ENCODE data around the gene ERC2. TPM values are rescaled to one million over a fixed set of nuclear protein-coding genes. Genes with fewer than 3 reads are reported as not detected.

ERC2 gene
- total RNA-seq, 1 donor from 2014 or later, result not detected

DNA sequence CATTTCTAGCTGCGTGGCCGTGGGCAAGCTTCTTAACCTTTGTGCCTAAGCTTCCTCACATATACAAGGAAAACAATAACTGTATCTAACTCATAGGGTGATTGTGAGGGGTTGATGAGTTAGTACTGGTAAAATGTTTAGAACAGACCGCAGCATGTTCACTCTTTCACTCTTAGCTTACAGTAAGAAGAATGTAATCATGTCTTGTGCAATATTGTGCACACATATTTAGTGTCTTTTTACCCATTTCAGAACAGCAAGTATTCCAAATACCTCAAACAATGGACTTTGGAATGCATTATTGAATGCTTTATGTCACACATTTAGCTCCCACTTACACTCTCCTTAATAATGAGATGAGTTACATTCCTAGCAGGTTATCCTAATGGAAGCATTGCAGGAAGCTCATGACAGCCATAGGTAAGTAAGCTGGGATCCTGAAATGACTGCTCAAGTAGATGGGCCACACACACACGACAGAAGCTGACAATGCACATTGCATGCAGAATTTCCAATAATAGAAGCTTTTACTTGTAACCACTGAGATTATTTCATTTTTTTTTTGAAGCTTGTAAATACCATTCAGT lies 512.3 kb downstream of the ERC2 start:
- DNase-seq (ENCODE audit: low spot score) (no peak), ATAC-seq (no peak)

DNA sequence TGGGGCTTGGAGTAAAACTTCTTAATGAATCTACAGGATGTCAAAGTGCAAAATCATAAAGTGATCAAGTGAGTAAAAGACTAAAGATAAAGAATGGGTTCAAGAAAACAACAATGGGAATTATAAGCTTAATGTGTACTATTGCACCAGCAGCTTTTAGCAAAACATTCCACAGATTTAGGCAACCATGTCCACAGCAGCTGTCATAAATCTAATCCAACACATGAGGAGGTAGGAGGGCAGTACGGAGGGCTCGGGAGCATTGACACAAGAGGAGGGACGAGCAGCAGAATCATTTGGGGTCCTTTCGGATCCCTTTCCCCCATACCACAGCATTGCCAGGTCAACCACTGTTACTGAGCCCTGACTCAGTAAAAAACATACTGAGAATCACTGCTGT lies 516.9 kb downstream of the ERC2 start:
- ATAC-seq (no peak), DNase-seq (ENCODE audit: low spot score) (no peak)

DNA sequence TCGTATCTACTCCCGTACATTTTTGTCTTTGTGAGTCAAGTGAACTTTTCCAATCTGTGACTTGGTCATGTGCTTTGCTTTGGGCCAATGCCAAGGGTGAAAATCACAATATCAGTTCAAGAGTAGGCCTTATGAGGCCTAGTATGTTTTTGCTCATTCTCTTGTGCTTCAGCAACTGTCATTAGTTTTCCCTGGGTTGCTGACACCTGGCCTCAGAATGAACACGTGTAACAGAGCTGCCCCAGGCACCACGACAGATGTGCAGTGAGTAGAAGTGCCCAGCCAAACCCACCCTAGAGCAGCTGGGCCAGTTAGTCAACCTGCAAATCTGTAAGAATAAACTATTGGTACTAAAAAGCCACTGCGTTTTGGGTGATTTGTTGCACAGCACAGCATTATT lies 520.9 kb downstream of the ERC2 start:
- DNase-seq (ENCODE audit: low spot score) (no peak), ATAC-seq (no peak)

DNA sequence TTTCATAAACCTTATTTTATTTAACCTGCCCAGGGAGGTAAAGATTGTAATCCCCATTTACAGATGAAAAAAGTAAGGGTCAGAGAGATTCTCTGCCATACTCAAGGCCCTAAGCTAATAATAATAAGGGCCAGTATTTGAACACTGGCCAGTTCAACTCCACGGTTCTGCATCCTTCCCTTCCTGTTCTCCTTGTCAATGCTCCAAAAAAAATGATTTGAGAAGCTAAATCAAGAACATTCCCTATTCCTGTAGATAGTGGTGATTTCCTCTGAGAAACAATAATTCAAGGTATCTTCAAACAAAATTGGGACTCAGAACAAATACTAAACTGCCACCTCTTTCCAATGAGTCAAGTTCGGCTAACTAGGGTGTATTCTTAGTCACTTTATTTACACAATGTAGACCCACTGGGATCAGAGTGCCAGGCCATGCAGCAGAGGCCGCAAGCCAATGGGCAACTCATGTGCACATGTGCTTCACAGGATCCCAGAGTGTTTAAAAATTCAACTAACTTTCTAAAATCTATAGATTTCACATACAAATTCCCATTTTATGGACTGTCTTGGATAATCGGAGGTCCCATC lies 521.6 kb downstream of the ERC2 start:
- ATAC-seq (no peak), DNase-seq (ENCODE audit: low spot score) (no peak)

DNA sequence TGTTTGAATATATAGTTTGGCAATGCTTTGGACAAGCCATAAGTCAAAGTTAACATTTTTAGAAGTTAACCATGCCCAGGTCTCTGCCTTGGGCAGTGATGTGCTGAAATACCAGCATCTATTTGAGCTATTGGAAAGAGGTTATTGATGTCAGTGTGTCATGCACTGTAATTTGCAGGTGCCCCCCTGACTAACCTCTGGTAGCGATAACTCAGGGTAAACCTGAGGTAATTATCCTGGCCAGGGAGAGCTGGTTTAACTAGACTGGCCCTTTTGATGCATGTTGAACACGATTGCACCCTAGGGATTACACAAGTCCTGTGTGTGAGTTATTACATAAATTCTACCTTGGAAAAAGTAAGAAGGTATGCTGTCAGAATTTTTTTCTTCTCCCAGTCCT lies 525.4 kb downstream of the ERC2 start:
- no peak for ATAC-seq

DNA sequence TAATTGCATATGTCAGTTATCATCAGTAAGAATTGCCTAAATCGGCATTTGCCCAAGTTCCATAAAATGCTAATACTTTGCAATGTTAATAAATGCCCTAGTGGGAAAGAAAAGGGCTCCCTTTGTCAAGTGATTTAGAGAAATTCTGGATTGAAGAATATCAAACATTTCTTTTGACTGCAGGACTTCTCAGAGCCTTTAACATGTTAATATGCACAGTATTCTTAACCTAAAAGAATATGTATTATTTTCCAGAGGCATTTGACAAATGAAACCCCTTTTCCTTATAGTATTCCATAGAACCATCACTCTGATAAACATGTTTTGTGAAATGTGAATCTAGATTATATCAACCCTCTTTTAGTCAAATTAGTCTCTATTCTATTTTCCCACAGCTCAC lies 529.0 kb downstream of the ERC2 start:
- DNase-seq (ENCODE audit: low spot score), result no peak

More for the DNA sequence above, 525.4 kb downstream of the ERC2 start:
- DNase-seq (ENCODE audit: low spot score), result no peak

DNA sequence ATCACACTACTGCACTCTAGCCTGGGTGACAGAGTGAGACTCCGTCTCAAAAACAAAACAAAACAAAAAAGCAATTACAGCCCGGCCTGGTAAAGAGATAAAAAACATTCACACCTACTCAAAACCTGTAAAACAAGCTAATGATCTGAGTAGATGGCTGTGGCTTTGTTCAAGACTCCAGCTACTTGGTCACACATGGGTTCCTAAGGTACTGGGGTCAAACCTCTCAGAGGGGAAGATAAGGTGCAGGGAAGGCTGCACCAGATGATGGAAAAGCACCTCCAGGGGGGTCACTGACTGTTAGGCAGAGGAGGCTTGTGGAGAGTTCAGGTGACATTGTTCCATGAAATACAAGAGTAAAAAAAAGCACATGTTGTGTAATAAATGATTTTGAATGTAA lies 531.0 kb downstream of the ERC2 start:
- DNase-seq (ENCODE audit: low spot score), result no peak
- ATAC-seq, result no peak

More for the DNA sequence above, 529.0 kb downstream of the ERC2 start:
- ATAC-seq, result no peak

DNA sequence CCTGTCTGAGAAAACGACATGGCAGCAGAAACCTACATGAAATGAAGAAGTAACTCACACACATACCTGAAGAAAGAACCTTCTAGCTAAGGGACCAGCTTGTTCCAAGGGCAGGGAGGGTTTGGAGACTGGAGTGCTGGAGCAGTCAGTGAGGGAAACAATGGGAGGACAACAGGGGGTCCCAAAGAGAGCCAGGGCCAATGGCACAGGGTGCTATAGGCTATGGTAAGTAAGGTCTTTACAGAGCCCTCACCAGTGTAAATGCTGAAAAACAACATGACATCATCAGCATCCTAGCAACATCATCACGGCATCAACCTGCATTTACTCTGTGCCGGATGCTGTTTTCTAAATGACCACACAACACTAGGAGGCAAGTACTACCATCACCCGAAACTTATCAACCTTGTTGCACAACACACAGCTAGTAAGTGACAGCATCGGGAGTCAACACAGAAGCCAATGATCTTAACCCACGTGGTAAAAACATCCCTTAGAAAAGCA lies 531.7 kb downstream of the ERC2 start:
- DNase-seq (ENCODE audit: low spot score), result no peak
- no peak for ATAC-seq

DNA sequence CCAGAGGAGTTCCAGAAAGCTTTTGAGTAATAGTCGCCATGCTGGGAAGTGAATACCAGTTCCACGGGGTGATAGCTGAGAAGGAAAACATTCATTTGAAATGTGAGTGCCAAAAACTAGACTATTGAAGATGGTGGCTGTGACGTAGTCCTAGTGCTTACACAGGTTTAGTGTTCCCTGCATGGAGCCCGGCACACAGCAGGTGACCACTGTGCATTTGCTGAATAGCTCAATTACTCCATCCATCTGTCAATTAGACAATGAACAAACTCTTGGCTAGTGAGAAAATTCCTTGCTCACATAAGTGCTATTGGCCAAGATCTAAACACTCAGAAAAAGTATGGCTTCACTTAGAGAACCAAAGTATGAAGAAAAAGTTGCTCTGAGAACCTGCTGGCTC lies 533.0 kb downstream of the ERC2 start:
- DNase-seq (ENCODE audit: low spot score) (no peak), ATAC-seq (no peak)

DNA sequence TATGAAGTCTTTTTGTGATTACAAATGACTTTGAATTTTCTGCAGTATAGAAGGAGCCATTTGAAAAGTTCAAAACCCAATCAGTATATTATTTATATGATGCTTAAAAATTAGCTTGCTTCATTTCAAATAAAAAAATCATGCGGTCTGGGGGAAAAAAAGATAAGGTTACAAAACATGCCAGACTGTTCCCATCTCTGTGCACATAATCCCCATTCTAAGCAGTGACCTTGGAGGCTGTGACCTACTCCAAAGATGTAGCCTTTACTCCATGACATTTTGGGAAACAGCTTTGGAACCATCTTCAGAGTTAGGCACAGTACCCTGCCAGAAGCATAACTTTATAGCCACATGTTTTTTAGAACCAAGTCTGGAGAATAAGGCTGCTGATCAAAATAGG lies 533.5 kb downstream of the ERC2 start:
- ATAC-seq (no peak), DNase-seq (ENCODE audit: low spot score) (no peak)

DNA sequence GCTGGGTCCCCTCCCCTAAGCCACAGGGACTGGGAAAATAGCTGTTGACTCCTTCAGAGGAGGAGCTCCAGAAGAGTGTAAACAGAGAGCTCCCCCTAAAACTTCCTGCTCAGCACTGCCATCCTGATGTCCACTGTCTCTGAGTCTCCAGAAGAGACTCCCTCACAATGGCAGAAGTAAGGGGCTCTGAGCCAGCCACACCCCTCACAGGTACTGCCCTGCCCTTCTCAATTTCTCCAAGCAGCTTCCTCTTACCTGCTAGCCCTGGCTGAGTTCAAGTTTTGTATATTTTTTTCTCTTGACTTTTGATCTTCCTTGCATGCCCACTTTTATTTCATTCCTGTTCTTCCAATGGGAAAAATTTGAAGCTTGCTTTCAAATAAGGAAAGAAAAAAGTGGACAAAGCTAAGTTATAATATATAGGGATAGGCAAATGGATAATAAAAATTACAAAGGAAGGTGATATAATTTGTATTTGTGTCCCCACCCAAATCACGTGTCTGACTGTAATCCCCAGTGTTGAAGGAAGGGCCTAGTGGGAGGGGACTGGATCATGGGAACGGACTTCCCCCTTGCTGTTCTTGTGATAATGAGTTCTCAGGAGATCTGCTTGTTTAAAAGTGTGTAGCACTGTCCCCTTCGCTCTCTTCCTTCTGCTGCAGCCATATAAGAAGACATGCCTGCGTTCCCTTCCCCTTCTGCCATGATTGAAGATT lies 539.0 kb downstream of the ERC2 start:
- ATAC-seq (no peak), DNase-seq (ENCODE audit: low spot score) (no peak)

DNA sequence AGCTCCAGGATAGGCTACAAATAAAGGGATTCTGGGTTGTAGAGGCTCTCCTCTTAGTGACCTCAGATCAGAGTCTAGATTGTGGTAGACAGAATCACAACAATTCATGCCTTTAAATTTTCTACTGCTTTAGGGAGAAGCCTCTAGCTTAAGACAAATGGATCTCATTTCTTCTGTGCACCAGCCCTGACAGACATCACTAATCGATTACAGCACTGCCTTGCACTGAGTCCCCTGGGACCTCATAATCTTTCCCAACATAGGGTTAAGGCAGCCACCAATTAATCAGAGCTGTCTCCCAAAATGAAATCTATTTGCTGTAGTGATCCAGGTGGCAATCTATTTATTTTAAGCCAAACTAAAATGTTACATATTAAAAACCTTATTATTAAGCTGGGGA lies 544.6 kb downstream of the ERC2 start:
- DNase-seq (ENCODE audit: low spot score) (no peak), ATAC-seq (no peak)

DNA sequence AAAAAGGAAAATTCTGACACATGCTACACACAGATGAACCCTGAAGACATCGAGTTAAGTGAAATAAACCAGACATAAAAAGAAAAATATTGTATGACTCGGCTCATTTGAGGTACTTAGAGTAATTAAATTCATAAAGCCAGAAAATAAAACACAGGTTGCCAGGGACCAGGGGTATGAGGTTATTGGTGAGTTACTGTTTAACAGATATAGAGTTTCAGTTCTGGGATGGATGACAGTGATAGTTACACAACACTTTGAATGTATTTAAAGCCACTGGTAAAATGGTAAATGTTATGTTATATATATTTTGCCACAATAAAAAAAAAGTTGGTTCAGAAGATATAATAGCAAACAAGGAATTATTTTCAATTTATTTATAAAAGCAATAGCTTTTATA lies 545.1 kb downstream of the ERC2 start:
- no peak for ATAC-seq
- no peak for DNase-seq (ENCODE audit: low spot score)

DNA sequence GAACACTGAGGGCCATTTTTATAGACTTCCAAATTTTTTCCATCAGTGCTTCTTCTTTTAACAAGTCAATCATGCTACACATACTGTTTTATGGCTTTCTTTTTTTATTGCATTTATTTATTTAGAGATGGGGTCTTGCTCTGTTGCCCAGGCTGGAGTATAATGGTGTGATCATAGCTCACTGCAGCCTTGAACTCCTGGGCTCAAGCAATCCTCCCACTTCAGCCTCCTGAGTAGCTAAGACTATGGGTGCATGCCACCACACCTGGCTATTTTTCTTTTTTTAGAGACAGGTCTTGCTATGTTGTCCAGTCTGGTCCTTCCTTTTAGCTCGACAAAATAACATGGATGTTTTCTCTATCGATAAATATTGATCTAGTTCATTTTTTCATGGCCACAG lies 555.4 kb downstream of the ERC2 start:
- no peak for ATAC-seq
- no peak for DNase-seq (ENCODE audit: low spot score)

DNA sequence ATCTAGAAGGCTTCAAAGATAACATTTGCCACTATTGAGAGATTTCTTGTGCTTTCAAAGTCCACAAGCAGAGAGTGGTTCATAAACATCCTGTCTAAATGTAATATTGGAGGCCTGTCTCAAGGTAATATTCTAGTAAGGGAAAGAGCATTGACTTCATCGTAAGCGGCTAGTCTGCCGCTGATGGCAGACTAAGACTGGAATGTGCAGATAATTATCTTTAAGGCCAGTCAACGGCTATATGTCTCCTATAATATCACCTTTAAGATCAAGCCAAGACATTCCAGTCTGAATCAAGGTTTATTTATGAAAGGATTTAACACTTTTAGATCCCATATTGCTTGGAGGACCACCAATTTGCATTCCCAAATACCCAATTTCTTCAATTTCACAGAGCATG lies 557.0 kb downstream of the ERC2 start:
- DNase-seq (ENCODE audit: low spot score) (no peak), ATAC-seq (no peak)

DNA sequence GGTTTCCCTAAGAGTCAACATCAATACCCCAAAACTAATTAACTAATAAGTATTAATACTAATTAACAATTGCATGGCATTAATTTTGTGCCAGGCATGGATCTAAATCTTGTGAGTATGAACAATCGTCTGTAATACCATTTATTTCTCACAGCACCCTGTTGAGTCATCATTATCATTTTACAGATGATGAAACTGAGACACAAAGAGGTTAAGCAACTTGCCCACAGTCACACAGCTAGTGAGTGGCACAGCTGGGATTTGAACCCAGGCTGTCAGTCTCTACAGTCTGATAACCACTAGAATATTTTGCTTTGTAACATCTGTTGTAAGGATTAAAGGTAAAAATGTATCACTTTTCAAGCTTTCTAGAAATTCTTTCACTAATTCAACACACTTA lies 557.7 kb downstream of the ERC2 start:
- DNase-seq (ENCODE audit: low spot score), result no peak
- ATAC-seq, result no peak

DNA sequence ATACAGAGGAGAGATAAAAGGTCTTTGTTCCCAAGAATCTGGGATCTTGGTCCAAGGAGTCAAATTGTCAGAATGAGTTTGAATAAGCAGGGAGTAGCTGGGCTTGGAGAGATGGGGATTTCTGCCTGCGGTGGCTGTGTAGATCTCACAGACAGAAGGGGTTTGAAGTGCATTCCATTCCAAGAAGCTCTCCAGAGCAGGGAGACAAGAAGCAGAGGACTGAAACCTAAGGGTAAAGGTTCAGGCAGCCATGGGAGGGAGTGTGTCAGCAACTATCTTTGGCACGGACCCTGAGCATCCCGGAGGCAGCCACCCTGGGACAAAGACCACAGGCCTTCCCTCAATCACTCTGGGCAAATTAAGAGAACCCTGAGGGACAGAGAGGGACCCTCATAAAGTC lies 558.9 kb downstream of the ERC2 start:
- ATAC-seq (no peak), DNase-seq (ENCODE audit: low spot score) (no peak)

DNA sequence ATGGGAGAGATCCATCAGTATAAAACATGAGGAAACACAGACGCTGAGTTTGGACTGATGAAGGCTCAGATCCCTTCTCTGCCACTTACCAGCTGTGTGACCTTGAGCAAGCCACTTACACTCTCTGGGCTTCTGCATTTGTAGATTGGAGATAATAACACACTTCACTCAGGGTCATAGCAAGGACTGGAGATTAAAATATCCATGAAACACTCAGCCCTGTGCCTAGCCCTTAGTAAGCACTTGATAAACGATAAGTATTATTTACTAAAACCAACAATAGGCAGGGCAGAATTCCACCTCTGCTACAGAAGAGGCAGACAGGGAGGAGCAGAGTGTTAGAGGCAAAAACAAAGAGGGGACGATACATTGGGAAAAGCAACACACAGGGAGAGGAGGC lies 560.7 kb downstream of the ERC2 start:
- DNase-seq (ENCODE audit: low spot score) (no peak), ATAC-seq (no peak)

DNA sequence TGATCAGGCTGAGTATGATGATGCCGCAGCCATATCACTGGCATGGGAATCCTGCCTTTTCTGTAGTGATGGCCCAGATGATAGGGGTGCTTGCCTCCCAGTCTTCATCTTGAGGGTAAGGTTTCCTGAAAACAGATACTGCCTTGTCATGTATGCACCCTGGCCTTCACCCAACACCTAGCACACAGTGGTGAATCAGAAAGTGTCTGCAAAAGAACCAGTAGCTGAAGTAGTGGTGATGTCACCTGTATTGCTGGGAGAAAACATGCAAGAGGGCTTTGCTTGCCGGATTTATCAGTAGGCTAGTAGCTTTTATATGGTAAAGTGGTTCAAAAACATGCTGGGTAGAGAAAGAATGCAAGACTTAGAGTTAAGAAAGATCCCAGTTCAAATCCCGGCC lies 561.4 kb downstream of the ERC2 start:
- ATAC-seq, result no peak

DNA sequence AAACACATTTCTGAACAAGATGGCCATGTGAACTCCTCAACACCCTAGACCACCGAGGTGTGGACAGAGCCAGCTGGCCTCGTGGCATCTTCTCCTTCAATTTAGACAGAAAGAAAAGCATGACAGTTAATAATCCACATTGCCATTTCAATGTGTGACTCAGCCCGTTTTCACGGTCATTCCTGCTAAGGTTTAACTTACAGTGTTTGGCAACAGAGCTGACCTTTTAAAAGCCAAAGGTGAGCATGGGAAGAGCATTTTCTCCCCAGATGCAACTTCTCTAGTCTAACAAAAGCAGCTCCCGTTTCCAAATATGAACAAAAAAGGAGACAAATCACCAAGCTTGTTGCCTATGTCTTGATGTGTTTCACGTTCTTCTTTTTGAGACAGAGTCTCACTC lies 563.6 kb downstream of the ERC2 start:
- DNase-seq (ENCODE audit: low spot score), result no peak
- no peak for ATAC-seq

More for the DNA sequence above, 561.4 kb downstream of the ERC2 start:
- no peak for DNase-seq (ENCODE audit: low spot score)

DNA sequence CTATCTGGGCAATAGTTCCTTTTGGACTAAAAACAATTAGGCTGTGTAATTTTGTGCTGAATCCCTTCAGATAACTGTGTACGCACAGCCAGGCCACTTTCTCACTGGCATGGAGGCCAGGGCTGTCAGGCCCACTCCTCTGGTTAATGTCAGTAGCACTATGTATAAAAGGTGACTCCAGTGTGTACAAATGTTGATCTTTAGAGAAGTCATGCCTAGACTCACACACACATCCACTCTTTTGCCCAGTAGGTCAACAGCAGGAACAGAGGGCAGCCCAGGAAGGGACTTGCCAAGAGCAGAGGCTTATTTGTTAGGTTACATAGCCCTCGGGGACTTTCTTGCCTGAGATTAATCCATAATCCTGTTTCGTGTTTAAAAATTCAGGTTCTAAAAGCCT lies 564.6 kb downstream of the ERC2 start:
- DNase-seq (ENCODE audit: low spot score) (no peak), ATAC-seq (peak; percentile 59)

DNA sequence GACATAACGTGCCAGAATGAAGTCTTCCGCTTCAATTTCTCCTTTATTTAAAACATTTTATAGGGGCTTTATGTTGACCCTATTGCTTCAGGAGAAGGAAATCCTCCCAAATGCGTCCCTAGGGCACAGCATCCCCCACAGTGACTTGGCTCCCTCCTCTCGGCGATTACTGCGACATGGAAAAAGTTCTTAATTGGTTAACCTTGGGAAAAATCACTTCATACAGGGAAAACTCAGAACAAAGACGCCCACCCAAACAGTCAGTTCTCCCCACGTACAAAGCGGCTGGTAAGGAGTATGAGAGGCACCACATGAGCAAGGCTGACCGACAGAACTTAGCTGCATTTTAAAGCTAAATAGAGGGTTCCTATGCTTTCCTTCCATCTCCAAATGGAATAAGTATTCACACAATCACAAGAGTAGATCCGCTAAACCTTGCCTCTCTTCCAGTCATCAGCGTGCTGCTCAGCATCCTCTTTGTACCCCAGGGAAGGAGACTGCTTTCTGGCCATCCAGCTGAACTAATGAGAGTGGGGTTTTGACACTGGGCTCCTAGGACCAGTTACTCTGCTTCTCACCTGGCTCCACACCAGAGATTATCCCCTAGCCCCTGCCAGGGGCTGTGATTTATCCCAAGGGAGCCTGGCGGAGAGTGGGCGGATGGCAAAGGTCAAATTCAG lies 565.9 kb downstream of the ERC2 start:
- ATAC-seq (no peak), DNase-seq (ENCODE audit: low spot score) (no peak)
